Stimulated activated CD4-positive, alpha-beta T cell treated with anti-CD3 and anti-CD28 coated beads, Interleukin-12 subunit alpha, Interleukin-12 subunit beta, amount 100 ng/mL, for 48 hours (primary cell): ENCODE measurements around the gene IBSP.

Experiments
- DNase-seq, 3 donors: peaks; one replicate each; pipeline ENCODE4 v3.0.0-alpha.2; 2020; ENCODE audit warnings: low read depth in 2 of 3, low spot score in 1 of 3

IBSP gene

DNA sequence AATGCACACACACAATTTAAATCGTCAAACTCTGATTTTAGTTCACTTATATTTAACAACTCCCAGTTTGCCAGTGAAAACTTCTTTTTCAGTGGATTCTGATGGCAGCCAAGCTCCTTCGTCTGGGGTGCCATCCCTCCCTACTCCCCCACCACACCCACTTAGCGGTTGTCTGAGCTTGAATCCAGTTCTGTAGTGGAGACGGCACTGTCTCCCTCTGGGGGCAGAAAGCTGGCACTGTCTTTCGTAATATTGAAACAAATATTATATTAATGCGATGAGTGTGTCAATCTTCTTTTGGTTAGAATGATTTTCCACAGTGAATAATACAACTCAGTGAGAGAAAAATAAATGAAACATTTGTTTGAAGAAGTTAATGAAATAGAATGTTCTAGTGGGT lies 38.9 kb downstream of the IBSP start:
- no peak for DNase-seq

DNA sequence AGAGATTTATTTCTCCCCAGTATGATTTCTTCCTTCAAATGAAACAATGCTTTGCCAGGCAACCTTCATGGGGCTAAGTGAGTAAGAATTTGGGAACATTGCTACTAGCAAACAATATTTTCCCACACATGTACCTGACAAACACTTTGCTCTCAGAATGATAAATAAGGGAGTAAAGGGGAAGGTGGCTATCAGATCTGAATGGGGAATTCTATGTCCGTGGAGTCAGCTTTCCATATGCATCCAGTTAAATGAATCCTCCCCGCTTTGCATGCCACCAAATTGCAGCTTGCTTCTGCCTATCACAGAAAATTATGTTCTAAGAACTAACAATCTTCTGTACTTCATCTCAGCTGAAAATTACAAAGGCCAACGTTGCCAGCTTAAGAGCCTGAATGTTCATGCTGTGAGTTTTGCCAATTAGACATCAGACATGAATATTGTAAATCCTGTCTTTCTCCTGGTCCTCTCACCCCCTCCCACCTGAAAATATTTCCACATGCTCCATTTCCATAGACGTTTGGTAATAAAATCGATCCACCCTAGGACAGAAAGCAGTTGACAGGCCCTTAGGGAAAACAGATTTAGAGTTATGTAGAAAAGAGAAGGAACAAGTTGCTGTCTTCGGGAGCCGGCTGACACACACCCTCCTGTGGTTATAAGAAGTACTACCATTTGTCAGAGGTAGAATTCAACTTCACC lies 39.7 kb downstream of the IBSP start:
- DNase-seq = no peak

DNA sequence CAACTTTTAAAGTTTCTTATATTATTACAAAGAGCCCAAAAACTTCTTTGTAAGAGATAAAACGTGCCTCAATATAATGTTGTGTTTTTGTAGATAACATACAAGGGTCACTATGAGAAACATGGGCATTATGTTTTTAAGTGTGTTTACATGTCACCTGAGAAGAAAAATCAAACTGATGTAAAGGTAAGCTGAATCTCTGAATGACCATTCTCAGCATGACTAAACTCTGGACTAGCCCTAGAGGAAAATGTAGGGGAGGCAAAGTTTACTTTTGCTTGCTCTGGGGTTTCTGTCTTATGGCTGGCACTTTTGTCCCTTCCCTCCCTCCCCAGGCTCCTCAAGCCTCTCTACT lies 40.2 kb downstream of the IBSP start:
- no peak for DNase-seq

- DNase-seq = no peak
These were observed 40.8 kb downstream of the IBSP start for GRCh38 chr4:87840149-87840548.

DNA sequence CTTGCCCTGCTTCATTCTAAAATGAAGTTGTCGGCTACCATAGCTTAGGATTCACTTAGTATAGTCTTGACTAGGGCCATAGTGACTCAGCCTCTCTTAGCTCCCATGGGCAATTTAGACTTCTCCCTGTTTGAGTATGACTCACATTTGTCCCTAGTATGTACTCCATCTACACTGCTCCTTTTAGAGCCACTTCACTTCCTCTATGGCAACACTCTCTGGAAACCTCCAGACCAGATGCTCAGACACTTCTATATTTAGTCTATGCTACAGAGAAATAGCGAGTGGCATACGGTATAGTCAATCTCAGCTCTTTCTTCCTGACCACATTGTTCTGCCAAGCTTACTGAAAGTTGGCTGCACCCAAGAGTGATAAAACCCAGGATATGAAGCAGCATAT lies 44.6 kb downstream of the IBSP start:
- DNase-seq = no peak

DNA sequence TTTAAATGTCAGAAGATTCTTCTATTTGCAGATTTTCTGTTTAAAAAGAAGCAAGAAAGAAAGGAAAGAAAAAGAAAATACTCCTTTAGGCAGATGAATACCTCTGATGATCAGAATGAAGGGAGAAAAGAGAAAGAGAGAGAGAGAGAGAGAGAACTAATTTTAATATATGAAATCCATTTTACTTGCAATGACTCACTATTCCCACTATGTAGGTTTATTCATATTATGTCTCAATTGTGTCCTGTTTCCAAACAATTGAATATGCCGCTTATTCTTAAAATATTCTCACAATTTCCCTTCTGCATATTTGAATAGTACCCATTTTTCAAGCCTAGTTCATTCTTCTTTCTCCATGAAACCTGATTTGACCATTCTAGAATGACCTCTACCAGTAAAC lies 45.1 kb downstream of the IBSP start:
- no peak for DNase-seq

GRCh38 chr4:87846226-87846625 lies 46.9 kb downstream of the IBSP start:
- DNase-seq = no peak

DNA sequence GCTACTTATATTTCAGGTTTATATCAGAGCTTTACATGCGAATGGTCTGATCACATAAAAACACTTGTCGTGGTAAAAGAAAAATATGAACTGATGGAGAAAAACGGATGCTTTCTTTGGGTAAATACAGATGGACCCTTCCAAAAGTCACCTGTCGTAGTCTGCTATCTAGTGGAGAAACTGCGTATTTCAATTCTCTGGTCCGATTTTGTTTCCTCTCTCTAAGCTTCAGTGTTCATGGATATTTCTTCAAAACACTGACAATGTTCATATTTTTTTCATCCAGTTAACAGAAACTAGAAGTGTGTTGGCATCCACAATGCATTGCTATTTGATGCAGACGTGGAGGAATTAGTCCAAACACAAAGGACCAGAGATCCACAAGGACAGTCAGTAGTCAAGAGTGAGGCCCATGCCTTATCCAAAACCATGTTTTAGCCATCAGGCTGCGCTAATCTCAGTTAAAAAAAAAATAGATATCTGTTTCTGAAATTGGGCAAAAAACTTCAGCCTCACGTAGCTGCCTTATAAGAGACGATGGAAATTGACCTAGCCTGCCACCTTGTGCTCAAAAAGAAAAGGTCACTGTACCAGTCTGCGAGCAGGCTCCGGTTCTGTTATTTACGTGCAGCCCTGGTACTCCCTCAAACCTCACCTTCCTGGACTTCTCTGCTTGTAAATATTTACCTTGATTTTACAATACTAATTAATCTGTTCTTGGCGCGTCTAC lies 49.4 kb downstream of the IBSP start:
- DNase-seq = peak; percentile 4 to 27 (median 10)

- no peak for DNase-seq
These were observed 50.3 kb downstream of the IBSP start for GRCh38 chr4:87849612-87850011.

DNA sequence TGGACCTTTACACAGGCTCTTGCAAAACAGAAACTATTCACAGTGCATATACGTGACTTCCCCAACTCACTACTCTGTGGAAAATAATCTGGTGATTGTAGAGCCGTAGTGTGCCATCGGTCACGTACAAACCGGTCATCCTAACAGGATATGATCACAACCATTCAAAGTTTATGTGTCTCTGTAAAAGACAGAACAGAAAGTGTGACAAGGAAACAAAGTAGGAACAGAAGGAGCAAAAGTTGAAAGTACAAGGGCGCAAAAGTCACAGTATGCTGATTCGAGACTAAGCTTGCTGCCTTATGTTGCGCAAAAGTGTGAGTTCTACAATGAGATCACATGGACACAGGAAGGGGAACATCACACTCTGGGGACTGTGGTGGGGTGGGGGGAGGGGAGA lies 52.0 kb downstream of the IBSP start:
- no peak for DNase-seq

- no peak for DNase-seq
These were observed 52.6 kb downstream of the IBSP start for GRCh38 chr4:87851953-87852352.

DNA sequence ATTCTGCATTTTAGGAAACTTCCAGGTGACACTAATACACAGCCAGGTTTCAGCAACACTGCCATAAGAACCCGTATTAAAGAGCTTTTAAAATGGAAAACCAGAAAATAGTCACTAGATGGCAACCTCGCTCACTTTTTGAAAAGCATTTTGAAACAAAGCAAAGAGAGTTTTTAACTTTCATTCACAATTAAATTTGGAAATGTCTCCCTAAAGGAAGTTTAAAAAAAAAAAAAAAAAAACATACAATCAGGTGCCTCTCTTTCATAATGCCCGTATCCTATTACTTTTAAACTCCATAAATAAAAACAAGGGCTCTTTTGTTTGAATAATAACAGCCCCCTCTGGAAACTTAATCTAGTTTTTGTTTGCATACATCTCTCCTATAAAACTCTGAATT lies 53.8 kb downstream of the IBSP start:
- no peak for DNase-seq

DNA sequence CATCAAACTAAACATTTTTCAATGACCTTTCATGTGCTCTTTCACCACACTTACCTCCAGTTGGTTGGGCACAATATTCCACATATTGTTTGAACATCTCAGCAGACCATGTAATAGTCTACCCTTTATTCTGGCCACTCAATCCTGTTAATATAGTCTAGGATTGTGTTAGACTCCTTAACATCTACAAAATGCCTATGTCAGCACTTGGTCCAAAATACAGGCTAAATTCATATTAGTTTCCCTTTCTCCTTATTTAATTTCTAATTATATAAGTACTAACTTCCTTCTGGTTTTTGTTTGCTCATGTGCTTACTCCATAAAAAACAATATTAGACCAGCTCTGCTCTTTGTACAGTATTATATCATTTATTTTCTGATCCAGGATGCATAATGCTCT lies 54.5 kb downstream of the IBSP start:
- no peak for DNase-seq

- DNase-seq = no peak
These were observed 56.2 kb downstream of the IBSP start for GRCh38 chr4:87855559-87855958.

GRCh38 chr4:87856816-87857215 lies 57.5 kb downstream of the IBSP start:
- DNase-seq = no peak

DNA sequence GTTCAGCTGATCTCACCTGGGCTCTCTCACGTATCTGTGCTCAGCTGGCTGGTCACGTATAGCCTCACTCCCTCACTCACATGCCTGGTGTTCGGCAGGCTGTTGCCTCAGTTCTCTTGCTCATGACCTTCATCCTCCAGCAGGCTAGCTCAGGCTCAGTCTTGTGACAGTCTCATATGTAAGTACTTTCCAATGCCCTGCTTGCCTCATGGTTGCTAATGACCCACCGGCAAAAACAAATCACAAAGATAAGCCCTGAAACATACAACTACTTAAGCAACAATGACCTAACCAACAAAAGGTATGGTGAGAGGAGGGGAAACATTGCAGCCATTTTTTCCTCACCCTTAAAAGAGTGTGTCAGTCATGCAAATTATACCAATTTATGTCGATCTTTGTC lies 58.4 kb downstream of the IBSP start:
- DNase-seq = no peak
